HG02759 (cell line): ENCODE results near the gene POLE.

ENCODE experiments used
- ATAC-seq: cut with Tn5 transposase; IDR thresholded peaks from one replicate; pipeline ENCODE4 v1.9.1; 2021; ENCODE audit warnings: mild to moderate bottlenecking, moderate library complexity; ENCODE audit not compliant: unreplicated experiment

The POLE gene

GRCh38 chr12:132687211-132688164, at the start of gene POLE, which contains the start of gene PXMP2:
TSS of gene POLE (minus strand) at chr12:132687342. CDS start at chr12:132687315, 27 bp downstream.
TSS of gene PXMP2 (plus strand) at chr12:132687587. CDS start at chr12:132687671, 84 bp downstream.
- peak; percentile 95 for ATAC-seq

GRCh38 chr12:132736913-132737312, 49.8 kb upstream of the POLE start:
- ATAC-seq: no peak

GRCh38 chr12:132736378-132736777, 49.2 kb upstream of the POLE start:
- no peak for ATAC-seq

- no peak for ATAC-seq
Measured at GRCh38 chr12:132735496-132735895, 48.4 kb upstream of the POLE start.

- no peak for ATAC-seq
Measured at GRCh38 chr12:132734206-132734605, 47.1 kb upstream of the POLE start.

- ATAC-seq: no peak
Measured at GRCh38 chr12:132731574-132731973, 44.4 kb upstream of the POLE start.

- ATAC-seq: no peak
Measured at GRCh38 chr12:132730353-132730752, 43.2 kb upstream of the POLE start.

GRCh38 chr12:132729541-132730320, 42.6 kb upstream of the POLE start:
- no peak for ATAC-seq

- ATAC-seq: no peak
Measured at GRCh38 chr12:132728502-132728901, 41.4 kb upstream of the POLE start.

GRCh38 chr12:132727091-132727794, 40.1 kb upstream of the POLE start:
- no peak for ATAC-seq

- no peak for ATAC-seq
Measured at GRCh38 chr12:132726386-132726785, 39.2 kb upstream of the POLE start.

- no peak for ATAC-seq
Measured at GRCh38 chr12:132724506-132725241, 37.5 kb upstream of the POLE start.

GRCh38 chr12:132723764-132724140, 36.6 kb upstream of the POLE start:
- no peak for ATAC-seq

- ATAC-seq: no peak
Measured at GRCh38 chr12:132723015-132723763, 36.0 kb upstream of the POLE start.

GRCh38 chr12:132720606-132721345, 33.6 kb upstream of the POLE start:
- no peak for ATAC-seq

- ATAC-seq: no peak
Measured at GRCh38 chr12:132719954-132720324, 32.8 kb upstream of the POLE start.

- no peak for ATAC-seq
Measured at GRCh38 chr12:132719141-132719953, 32.2 kb upstream of the POLE start.

- ATAC-seq: no peak
Measured at GRCh38 chr12:132718644-132719043, 31.5 kb upstream of the POLE start.
